GM23248 (cell line): ENCODE data around the gene CCDC134. TPM values are rescaled to one million over a fixed set of nuclear protein-coding genes. Genes with fewer than 3 reads are reported as not detected.

Experiments used
- DNase-seq: peaks from one replicate; pipeline ENCODE4 v3.0.0-alpha.2; 2015
- H2AFZ ChIP-seq: fragments of 200-600 bp; sonication (generic); 2 replicates; pipeline ENCODE4 v1.6.1; 2016; ENCODE audit warnings: antibody characterized with exemption
- H3F3A ChIP-seq: fragments of 200-600 bp; sonication (generic); 2 replicates; pipeline ENCODE4 v1.6.1; 2016; ENCODE audit warnings: mild to moderate bottlenecking, antibody characterized with exemption, mixed run types; ENCODE audit not compliant: insufficient read depth
- H3K27ac ChIP-seq: fragments of 200-600 bp; sonication (generic); 2 replicates; pipeline ENCODE4 v1.5.1; 2016; ENCODE audit warnings: mild to moderate bottlenecking
- H3K27me3 ChIP-seq: fragments of 200-600 bp; sonication (generic); replicated peaks from 2 replicates; pipeline ENCODE4 v1.6.1; 2016; ENCODE audit warnings: mild to moderate bottlenecking; ENCODE audit not compliant: insufficient read depth
- H3K36me3 ChIP-seq: fragments of 200-600 bp; sonication (generic); 2 replicates; pipeline ENCODE4 v1.6.1; 2016; ENCODE audit warnings: low read depth, mild to moderate bottlenecking
- H3K4me1 ChIP-seq: fragments of 200-600 bp; sonication (generic); 2 replicates; pipeline ENCODE4 v1.6.1; 2016; ENCODE audit warnings: mild to moderate bottlenecking; ENCODE audit not compliant: insufficient read depth
- H3K4me2 ChIP-seq: fragments of 200-600 bp; sonication (generic); one replicate; pipeline ENCODE4 v1.6.1; 2016; ENCODE audit warnings: mild to moderate bottlenecking; ENCODE audit not compliant: unreplicated experiment
- H3K4me3 ChIP-seq: fragments of 200-600 bp; sonication (generic); 2 replicates; pipeline ENCODE4 v1.5.1; 2016; ENCODE audit warnings: mild to moderate bottlenecking
- H3K79me2 ChIP-seq: fragments of 200-600 bp; sonication (generic); 2 replicates; pipeline ENCODE4 v1.6.1; 2016; ENCODE audit warnings: mild to moderate bottlenecking; ENCODE audit not compliant: insufficient read depth
- H3K9ac ChIP-seq: fragments of 200-600 bp; sonication (generic); 2 replicates; pipeline ENCODE4 v1.6.1; 2016; ENCODE audit warnings: mild to moderate bottlenecking
- H3K9me2 ChIP-seq: fragments of 200-600 bp; sonication (generic); 2 replicates; pipeline ENCODE4 v1.6.1; 2016; ENCODE audit warnings: mixed run types, mild to moderate bottlenecking, moderate library complexity; ENCODE audit not compliant: insufficient read depth
- H3K9me3 ChIP-seq: fragments of 200-600 bp; sonication (generic); one replicate; pipeline ENCODE4 v1.6.1; 2017; ENCODE audit warnings: low read depth
- H4K20me1 ChIP-seq: fragments of 200-600 bp; sonication (generic); 2 replicates; pipeline ENCODE4 v1.6.0; 2016; ENCODE audit not compliant: insufficient read depth
- EZH2 ChIP-seq: fragments of 200-600 bp; sonication (generic); IDR thresholded peaks from 2 replicates; pipeline ENCODE4 v1.6.1; 2018; ENCODE audit warnings: antibody characterized with exemption, mild to moderate bottlenecking; ENCODE audit not compliant: insufficient read depth, poor library complexity, severe bottlenecking
- EZH2phosphoT487 ChIP-seq: fragments of 200-600 bp; sonication (generic); IDR thresholded peaks from 2 replicates; pipeline ENCODE4 v1.6.1; 2018; ENCODE audit warnings: antibody characterized with exemption, moderate library complexity, mild to moderate bottlenecking, low read depth; ENCODE audit not compliant: insufficient read depth
- WGBS, 2 experiments: methylation state at CpG; one replicate each; pipeline ENCODE4 v1.1.6; 2015 to 2017; ENCODE audit warnings: low lambda C conversion rate in 2 of 2, low coverage in 1 of 2; ENCODE audit errors: missing lambda C conversion rate in 2 of 2; 5-methylcytosine and 5-hydroxymethylcytosine counted together
- in situ Hi-C: fragments of 300-500 bp; cut with MboI; formaldehyde crosslinking; loops from 2 replicates; pipeline ENCODE4 v1.15.0; 2020
- polyA plus RNA-seq: library from polyadenylated mRNA; unstranded; fragments of >200 nt; fragmentation: Nextera tagmentation; extraction: Ambion mirVana; gene quantifications from 2 replicates; pipeline ENCODE4 v1.2.1, GENCODE V29; 2016
- total RNA-seq: library from RNA; depleted of rRNA; stranded (reverse); fragments of >200 nt; shearing (Covaris generic); gene quantifications from 2 replicates; pipeline ENCODE4 v1.2.3, GENCODE V29; 2014

The CCDC134 gene
- total and polyA plus RNA-seq, 2 experiments from 2014 or later, result 3.9 to 4.4 TPM

GRCh38 chr22:41842996-41843970, 42.8 kb downstream of the CCDC134 start:
- H3F3A ChIP-seq, result no peaks in the 10 kb centered on the region
- H3K79me2 ChIP-seq, result peaks cover 99% of the 10 kb centered on the region
- H3K36me3 ChIP-seq, result no peaks in the 10 kb centered on the region
- no peak overlapping the region for H3K4me2 ChIP-seq
- no peak overlapping the region for H3K4me3 ChIP-seq
- H3K9ac ChIP-seq, result no peak overlapping the region
- H3K27me3 ChIP-seq, result no peaks in the 10 kb centered on the region
- H3K9me2 ChIP-seq, result no peaks in the 10 kb centered on the region
- TF ChIP-seq EZH2phosphoT487 (no peak), EZH2 (no peak)
- H2AFZ ChIP-seq, result no peak overlapping the region
- in situ Hi-C loops, result no loop called here
- H4K20me1 ChIP-seq, result no peaks in the 10 kb centered on the region
- no peaks in the 10 kb centered on the region for H3K4me1 ChIP-seq
- no peak overlapping the region for H3K27ac ChIP-seq
- DNase-seq, result no peak
- no peaks in the 10 kb centered on the region for H3K9me3 ChIP-seq
- 94 to 95% methylated on average over 8 of the region's 8 CpGs for WGBS, 2 experiments

- in situ Hi-C loops, result no loop called here
- TF ChIP-seq EZH2 (no peak), EZH2phosphoT487 (no peak)
- no peak overlapping the region for H3K27ac ChIP-seq
- H3K27me3 ChIP-seq, result no peaks in the 10 kb centered on the region
- WGBS, 2 experiments, result 57 to 96% methylated on average over 1 of the region's 1 CpG
- H4K20me1 ChIP-seq, result no peaks in the 10 kb centered on the region
- no peaks in the 10 kb centered on the region for H3F3A ChIP-seq
- H3K36me3 ChIP-seq, result no peaks in the 10 kb centered on the region
- H3K4me3 ChIP-seq, result no peak overlapping the region
- no peaks in the 10 kb centered on the region for H3K9me3 ChIP-seq
- H2AFZ ChIP-seq, result no peak overlapping the region
- H3K9ac ChIP-seq, result no peak overlapping the region
- H3K4me1 ChIP-seq, result no peaks in the 10 kb centered on the region
- H3K9me2 ChIP-seq, result no peaks in the 10 kb centered on the region
- no peak for DNase-seq
- peaks cover 99% of the 10 kb centered on the region for H3K79me2 ChIP-seq
- H3K4me2 ChIP-seq, result no peak overlapping the region
These were observed 43.6 kb downstream of the CCDC134 start for GRCh38 chr22:41844036-41844435.

- H3K9me3 ChIP-seq, result no peaks in the 10 kb centered on the region
- H3K27me3 ChIP-seq, result no peaks in the 10 kb centered on the region
- no peaks in the 10 kb centered on the region for H3K9me2 ChIP-seq
- no peak overlapping the region for H2AFZ ChIP-seq
- in situ Hi-C loops, result no loop called here
- no peaks in the 10 kb centered on the region for H3F3A ChIP-seq
- H3K4me3 ChIP-seq, result no peak overlapping the region
- TF ChIP-seq EZH2 (no peak), EZH2phosphoT487 (no peak)
- peaks cover 99% of the 10 kb centered on the region for H3K79me2 ChIP-seq
- H4K20me1 ChIP-seq, result no peaks in the 10 kb centered on the region
- H3K4me1 ChIP-seq, result no peaks in the 10 kb centered on the region
- no peaks in the 10 kb centered on the region for H3K36me3 ChIP-seq
- H3K4me2 ChIP-seq, result no peak overlapping the region
- DNase-seq, result no peak
- H3K9ac ChIP-seq, result no peak overlapping the region
- 47 to 61% methylated on average over 3 of the region's 3 CpGs for WGBS, 2 experiments
- no peak overlapping the region for H3K27ac ChIP-seq
These were observed 44.0 kb downstream of the CCDC134 start for GRCh38 chr22:41844513-41844912.

GRCh38 chr22:41845380-41846267, 45.1 kb downstream of the CCDC134 start:
- TF ChIP-seq EZH2phosphoT487 (no peak), EZH2 (no peak)
- DNase-seq, result no peak
- Histone ChIP-seq H3K9me3 (no peaks in the 10 kb centered on the region), H3K4me1 (no peaks in the 10 kb centered on the region), H4K20me1 (no peaks in the 10 kb centered on the region), H3K4me3 (no peak overlapping the region), H3K4me2 (no peak overlapping the region), H3K9me2 (no peaks in the 10 kb centered on the region), H3K27me3 (no peaks in the 10 kb centered on the region), H3F3A (no peaks in the 10 kb centered on the region), H3K27ac (no peak overlapping the region), H3K79me2 (peaks cover 99% of the 10 kb centered on the region), H2AFZ (no peak overlapping the region), H3K36me3 (no peaks in the 10 kb centered on the region), H3K9ac (no peak overlapping the region)
- in situ Hi-C loops, result no loop called here
- WGBS, 2 experiments, result 64 to 69% methylated on average over 4 of the region's 4 CpGs
